Choroid plexus epithelial cell (primary cell): ENCODE results near the gene ARAP1.

ENCODE experiments used
- DNase-seq: peaks from one replicate; pipeline ENCODE4 v3.0.0-alpha.2; 2010; ENCODE audit warnings: low read depth
- H3K4me3 ChIP-seq: 2 replicates; pipeline ENCODE4 v1.5.1; 2011; ENCODE audit warnings: low read depth, mild to moderate bottlenecking, control low read depth, low read length, moderate library complexity
- TF ChIP-seq, protein P1 (sequence below): conservative IDR thresholded peaks from 2 replicates; pipeline ENCODE4 v1.5.1; 2011; ENCODE audit warnings: low read depth, mild to moderate bottlenecking, control low read depth, inconsistent platforms, low read length, moderate library complexity

ARAP1 gene

DNA sequence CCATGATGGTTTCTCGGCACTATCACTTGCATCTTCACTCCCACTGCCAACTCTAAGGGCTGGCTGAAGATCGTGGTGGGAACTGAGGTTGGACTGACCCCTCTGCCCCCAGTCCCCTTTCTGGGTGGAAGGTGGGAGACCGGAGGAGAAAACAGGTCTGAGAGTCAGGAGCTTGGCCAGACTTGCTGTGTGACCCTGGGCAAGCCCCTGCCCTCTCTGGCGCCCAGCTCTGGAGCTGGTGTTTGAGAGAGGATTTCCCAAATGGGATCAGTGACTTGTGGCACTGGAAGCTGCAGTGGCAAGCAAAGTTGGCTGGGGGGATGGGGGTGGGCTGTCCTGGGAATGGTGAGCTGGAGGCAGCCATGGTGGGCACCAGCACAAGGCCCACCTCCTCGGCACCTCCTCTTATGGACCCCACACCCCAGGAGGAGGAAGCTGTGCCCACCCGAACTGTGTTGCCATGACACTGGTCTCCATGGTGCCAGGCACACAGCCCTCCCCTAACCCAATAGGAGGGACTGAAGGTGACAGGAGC is 71.5 kb downstream of the ARAP1 start:
- no peak for DNase-seq
- no peak overlapping the region for H3K4me3 ChIP-seq

DNA sequence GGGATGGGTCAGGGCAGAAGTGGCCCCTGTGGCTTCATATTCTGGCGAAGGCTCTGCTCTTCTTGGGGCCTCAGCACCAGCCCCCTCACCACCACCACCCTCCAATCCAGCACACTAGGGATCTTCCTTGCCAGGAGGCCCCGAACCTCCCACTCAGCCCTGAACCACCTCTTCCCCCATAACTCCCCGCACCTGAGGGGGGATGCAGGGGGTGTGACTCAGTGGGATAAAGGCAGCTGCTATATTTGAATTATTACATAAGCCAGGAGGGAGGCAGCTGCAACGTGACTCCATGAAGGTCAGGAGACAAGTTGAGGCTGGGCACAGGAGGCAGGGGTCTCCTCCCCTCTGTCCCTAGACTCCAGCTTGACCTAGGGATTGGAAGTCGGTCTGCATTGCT is 72.3 kb downstream of the ARAP1 start:
- TF ChIP-seq, protein P1, sequence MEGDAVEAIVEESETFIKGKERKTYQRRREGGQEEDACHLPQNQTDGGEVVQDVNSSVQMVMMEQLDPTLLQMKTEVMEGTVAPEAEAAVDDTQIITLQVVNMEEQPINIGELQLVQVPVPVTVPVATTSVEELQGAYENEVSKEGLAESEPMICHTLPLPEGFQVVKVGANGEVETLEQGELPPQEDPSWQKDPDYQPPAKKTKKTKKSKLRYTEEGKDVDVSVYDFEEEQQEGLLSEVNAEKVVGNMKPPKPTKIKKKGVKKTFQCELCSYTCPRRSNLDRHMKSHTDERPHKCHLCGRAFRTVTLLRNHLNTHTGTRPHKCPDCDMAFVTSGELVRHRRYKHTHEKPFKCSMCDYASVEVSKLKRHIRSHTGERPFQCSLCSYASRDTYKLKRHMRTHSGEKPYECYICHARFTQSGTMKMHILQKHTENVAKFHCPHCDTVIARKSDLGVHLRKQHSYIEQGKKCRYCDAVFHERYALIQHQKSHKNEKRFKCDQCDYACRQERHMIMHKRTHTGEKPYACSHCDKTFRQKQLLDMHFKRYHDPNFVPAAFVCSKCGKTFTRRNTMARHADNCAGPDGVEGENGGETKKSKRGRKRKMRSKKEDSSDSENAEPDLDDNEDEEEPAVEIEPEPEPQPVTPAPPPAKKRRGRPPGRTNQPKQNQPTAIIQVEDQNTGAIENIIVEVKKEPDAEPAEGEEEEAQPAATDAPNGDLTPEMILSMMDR, result no peak
- H3K4me3 ChIP-seq, result no peak overlapping the region
- DNase-seq, result no peak

More for the DNA sequence above, 71.5 kb downstream of the ARAP1 start:
- TF ChIP-seq, protein P1, result no peak

DNA sequence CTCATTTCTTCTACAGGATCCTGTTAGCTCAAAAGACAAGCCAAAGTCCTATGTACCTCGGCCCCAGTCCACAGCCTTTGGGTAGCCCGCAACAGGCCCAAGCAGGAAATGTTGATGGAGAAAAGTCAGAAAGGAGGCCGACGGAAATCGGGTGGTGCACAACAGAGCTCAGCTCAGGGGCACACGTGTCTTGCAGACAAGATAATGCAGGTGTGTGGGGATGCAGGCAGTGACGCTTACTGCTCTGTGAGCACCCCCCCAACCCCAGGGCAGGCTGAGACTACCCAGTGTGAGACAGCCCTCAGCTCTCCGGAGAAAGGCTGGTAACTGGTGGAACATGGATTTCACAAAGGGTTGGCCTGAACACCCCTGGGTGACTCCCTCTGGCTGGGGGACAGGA is 73.7 kb downstream of the ARAP1 start:
- TF ChIP-seq, protein P1, result no peak
- no peak overlapping the region for H3K4me3 ChIP-seq
- DNase-seq, result no peak

DNA sequence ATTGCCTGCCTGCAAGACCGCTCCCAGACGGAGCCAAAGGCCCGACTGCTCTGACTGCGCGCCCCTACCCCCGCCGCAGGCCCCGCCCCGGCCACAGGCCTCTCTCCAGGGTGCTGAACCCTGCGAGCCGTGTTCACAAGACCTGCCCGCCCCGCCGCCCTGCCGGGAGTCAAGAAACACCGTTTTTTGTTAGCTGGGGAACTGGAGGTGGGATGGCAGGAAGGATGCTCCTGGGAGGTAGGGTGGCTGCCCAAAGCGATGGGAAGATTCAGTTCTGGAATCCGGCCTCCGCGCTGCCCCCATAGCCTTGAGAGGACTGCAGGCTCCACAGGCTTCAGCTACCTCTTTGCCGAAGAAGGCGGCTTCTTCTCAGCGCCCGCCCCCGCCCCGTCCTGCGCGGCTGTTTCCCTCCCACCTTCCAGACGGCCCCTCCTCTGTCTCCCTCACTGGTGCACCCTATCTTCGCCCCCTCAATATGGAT is 75.3 kb downstream of the ARAP1 start:
- TF ChIP-seq, protein P1, result no peak
- no peak overlapping the region for H3K4me3 ChIP-seq
- DNase-seq, result peak; percentile 54

DNA sequence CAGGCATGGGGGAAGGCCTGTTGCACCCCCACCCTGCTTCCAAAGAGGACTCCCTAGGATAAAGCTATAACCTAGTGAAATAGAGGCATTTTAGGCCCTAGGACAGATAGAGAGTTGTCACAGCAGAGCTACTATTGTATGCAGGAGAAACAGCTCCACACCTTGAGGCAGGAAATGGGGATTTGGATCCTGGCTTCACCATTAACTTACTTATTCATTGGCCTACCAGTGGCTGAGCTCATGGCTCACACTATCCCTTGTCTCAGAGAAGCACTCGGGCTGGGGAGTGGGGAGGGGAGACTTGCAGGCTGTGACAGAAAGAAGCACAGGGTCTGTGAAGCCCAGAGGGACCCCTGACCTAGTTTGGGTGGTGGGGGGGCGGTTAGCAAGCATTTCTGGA is 77.0 kb downstream of the ARAP1 start:
- DNase-seq, result no peak
- TF ChIP-seq, protein P1, result no peak
- H3K4me3 ChIP-seq, result no peak overlapping the region

DNA sequence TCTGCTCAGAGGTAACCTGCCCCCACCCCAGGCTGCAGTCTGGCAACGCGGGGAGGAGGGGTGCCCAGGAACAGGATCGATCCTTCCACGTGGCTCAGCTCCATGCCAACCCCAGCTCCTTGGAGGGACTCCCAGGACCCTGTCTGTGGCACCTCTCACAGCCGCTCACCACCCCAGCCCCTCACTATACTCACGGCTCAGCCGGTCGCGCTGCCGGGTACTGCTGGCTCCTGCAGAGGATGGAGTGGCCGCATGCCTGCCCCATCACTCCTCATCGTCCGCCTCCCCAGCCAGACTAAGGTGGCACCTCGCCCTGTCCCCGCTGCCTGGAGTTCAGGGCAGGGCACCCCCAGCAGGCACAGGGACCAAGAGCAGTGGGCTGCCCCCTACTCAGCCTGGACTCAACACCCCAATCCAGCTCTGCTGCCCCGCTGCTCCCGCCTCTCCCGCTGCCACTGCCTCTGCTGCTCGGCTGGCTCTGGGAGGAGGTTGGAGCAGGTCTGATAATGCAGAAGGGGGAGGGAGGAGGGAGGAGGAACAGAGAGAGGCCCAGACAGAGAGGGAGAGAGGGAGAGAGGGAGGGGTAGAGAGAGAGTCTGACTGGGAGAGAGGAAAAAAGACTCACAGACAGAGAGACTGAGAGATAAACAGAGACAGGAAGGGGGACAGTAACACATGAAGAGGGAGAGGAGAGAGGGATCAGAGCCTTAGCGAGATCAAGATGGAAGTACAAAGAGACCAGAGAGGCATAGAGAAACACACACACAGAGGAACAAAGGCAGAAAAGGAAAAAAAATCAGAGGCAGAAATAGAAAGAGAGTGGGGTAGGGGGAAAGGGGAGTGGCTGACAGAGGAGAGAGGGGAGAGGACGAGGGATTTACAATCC is 78.0 kb downstream of the ARAP1 start, which contains the start of gene PDE2A:
PDE2A (minus strand) TSS at position 480 of the 886 bp plus-strand sequence; CDS start at position 265, 215 bp downstream.
- no peak for DNase-seq
- no peak within 1 kb of the TSS for H3K4me3 ChIP-seq
- TF ChIP-seq, protein P1, result no peak
